Muscle layer of colon (tissue), 2 donors: ENCODE measurements around the gene VPS29.
"Not testable (repeated sequence)": the region's sequence is repeated elsewhere in the genome, so short reads cannot be mapped to it uniquely, and the experiment has no call there.

Source experiments
- H3K27ac ChIP-seq: one replicate; pipeline ENCODE4 v1.7.0; 2013; ENCODE audit warnings: low read depth, mild to moderate bottlenecking, low read length, moderate library complexity
- H3K27me3 ChIP-seq, 2 donors: one replicate each; pipeline ENCODE4 v1.7.0; 2013; ENCODE audit warnings: low read length in 2 of 2, mild to moderate bottlenecking in 2 of 2; ENCODE audit not compliant: insufficient read depth in 2 of 2, control insufficient read depth in 1 of 2
- H3K36me3 ChIP-seq: one replicate; pipeline ENCODE4 v1.7.0; 2013; ENCODE audit warnings: mild to moderate bottlenecking, low read length; ENCODE audit not compliant: insufficient read depth
- H3K4me1 ChIP-seq: one replicate; pipeline ENCODE4 v1.7.0; 2013; ENCODE audit warnings: mild to moderate bottlenecking, low read length; ENCODE audit not compliant: insufficient read depth
- H3K4me3 ChIP-seq, 2 donors: one replicate each; pipeline ENCODE4 v1.7.0; 2013; ENCODE audit warnings: low read length in 2 of 2, low read depth in 1 of 2, mild to moderate bottlenecking in 1 of 2, moderate library complexity in 1 of 2
- H3K9ac ChIP-seq: one replicate; pipeline ENCODE4 v1.7.0; 2013; ENCODE audit warnings: low read length
- H3K9me3 ChIP-seq: one replicate; pipeline ENCODE4 v1.7.0; 2013; ENCODE audit warnings: mild to moderate bottlenecking, low read length
- donor health status: abdominal sarcoma.
- donor health status: Adenocarcinoma of cecum.

Gene VPS29

GRCh38 chr12:110538869-110539622 is 37.1 kb upstream of the VPS29 start:
- no peak overlapping the region for H3K4me3 ChIP-seq
- no peak overlapping the region for H3K9ac ChIP-seq
- H3K27me3 ChIP-seq, result no peaks in the 10 kb centered on the region
- peaks cover 30% of the 10 kb centered on the region for H3K36me3 ChIP-seq
- no peaks in the 10 kb centered on the region for H3K9me3 ChIP-seq
- H3K4me1 ChIP-seq, result peaks cover 47% of the 10 kb centered on the region
- H3K27ac ChIP-seq, result no peak overlapping the region

GRCh38 chr12:110537605-110538409 is 35.9 kb upstream of the VPS29 start:
- Histone ChIP-seq H3K27me3 (no peaks in the 10 kb centered on the region), H3K4me1 (peaks cover 42% of the 10 kb centered on the region), H3K9me3 (no peaks in the 10 kb centered on the region), H3K36me3 (peaks cover 30% of the 10 kb centered on the region), H3K27ac (peak overlapping the region; percentile 68), H3K4me3 (peak overlapping the region in 1 of 2 donors; percentile 38), H3K9ac (no peak overlapping the region)

GRCh38 chr12:110536834-110537604 is 35.1 kb upstream of the VPS29 start:
- H3K27ac ChIP-seq, result peak overlapping the region; percentile 68

GRCh38 chr12:110534811-110535210 is 32.9 kb upstream of the VPS29 start:
- no peaks in the 10 kb centered on the region for H3K27me3 ChIP-seq
- H3K4me3 ChIP-seq, result no peak overlapping the region
- H3K9ac ChIP-seq, result no peak overlapping the region
- H3K9me3 ChIP-seq, result no peaks in the 10 kb centered on the region
- H3K27ac ChIP-seq, result peak overlapping the region; percentile 48
- H3K4me1 ChIP-seq, result peaks cover 60% of the 10 kb centered on the region
- peaks cover 30% of the 10 kb centered on the region for H3K36me3 ChIP-seq

More at GRCh38 chr12:110536834-110537604, 35.1 kb upstream of the VPS29 start:
- Histone ChIP-seq H3K4me3 (peak overlapping the region in 1 of 2 donors; percentile 38), H3K9ac (no peak overlapping the region), H3K4me1 (peaks cover 47% of the 10 kb centered on the region), H3K9me3 (no peaks in the 10 kb centered on the region), H3K36me3 (peaks cover 30% of the 10 kb centered on the region), H3K27me3 (no peaks in the 10 kb centered on the region)

- Histone ChIP-seq H3K27ac (no peak overlapping the region), H3K9me3 (no peaks in the 10 kb centered on the region), H3K4me3 (peak overlapping the region in 1 of 2 donors; percentile 16), H3K4me1 (peaks cover 60% of the 10 kb centered on the region), H3K9ac (no peak overlapping the region), H3K36me3 (peaks cover 22% of the 10 kb centered on the region), H3K27me3 (no peaks in the 10 kb centered on the region)
Measured at GRCh38 chr12:110533607-110534006, 31.7 kb upstream of the VPS29 start.

GRCh38 chr12:110532644-110533043 is 30.7 kb upstream of the VPS29 start:
- H3K27ac ChIP-seq, result peak overlapping the region; percentile 24
- H3K36me3 ChIP-seq, result peaks cover 14% of the 10 kb centered on the region
- no peaks in the 10 kb centered on the region for H3K27me3 ChIP-seq
- peaks cover 57% of the 10 kb centered on the region for H3K4me1 ChIP-seq
- no peak overlapping the region for H3K4me3 ChIP-seq
- no peaks in the 10 kb centered on the region for H3K9me3 ChIP-seq
- H3K9ac ChIP-seq, result no peak overlapping the region

- Histone ChIP-seq H3K36me3 (peaks cover 8% of the 10 kb centered on the region), H3K27me3 (no peaks in the 10 kb centered on the region), H3K9ac (no peak overlapping the region), H3K9me3 (no peaks in the 10 kb centered on the region), H3K4me3 (no peak overlapping the region), H3K4me1 (peaks cover 48% of the 10 kb centered on the region), H3K27ac (peak overlapping the region; percentile 73)
Measured at GRCh38 chr12:110531741-110532333, 29.9 kb upstream of the VPS29 start.

- Histone ChIP-seq H3K27me3 (no peaks in the 10 kb centered on the region), H3K9ac (no peak overlapping the region), H3K4me3 (no peak overlapping the region), H3K36me3 (no peaks in the 10 kb centered on the region), H3K27ac (no peak overlapping the region), H3K4me1 (peaks cover 40% of the 10 kb centered on the region), H3K9me3 (no peaks in the 10 kb centered on the region)
Measured at GRCh38 chr12:110530511-110530910, 28.6 kb upstream of the VPS29 start.

- Histone ChIP-seq H3K27me3 (no peaks in the 10 kb centered on the region), H3K4me1 (peaks cover 22% of the 10 kb centered on the region), H3K36me3 (no peaks in the 10 kb centered on the region), H3K9me3 (no peaks in the 10 kb centered on the region), H3K9ac (no peak overlapping the region), H3K27ac (no peak overlapping the region), H3K4me3 (no peak overlapping the region)
Measured at GRCh38 chr12:110528277-110528839, 26.4 kb upstream of the VPS29 start.

- not testable (repeated sequence) for H3K27me3 ChIP-seq, H3K9ac ChIP-seq, H3K4me1 ChIP-seq, H3K27ac ChIP-seq, H3K9me3 ChIP-seq, H3K4me3 ChIP-seq, H3K36me3 ChIP-seq
Measured at GRCh38 chr12:110520876-110521712, 19.2 kb upstream of the VPS29 start.
